IPS-NIHi11 (cell line): ENCODE measurements around the gene KANSL1.
A peak's percentile ranks its signal among the peaks of the same experiment; 100 is the strongest.

Source experiments
- DNase-seq: peaks from one replicate; pipeline ENCODE4 v3.0.0; 2012; ENCODE audit warnings: mixed read lengths, low spot score

The KANSL1 gene

DNA sequence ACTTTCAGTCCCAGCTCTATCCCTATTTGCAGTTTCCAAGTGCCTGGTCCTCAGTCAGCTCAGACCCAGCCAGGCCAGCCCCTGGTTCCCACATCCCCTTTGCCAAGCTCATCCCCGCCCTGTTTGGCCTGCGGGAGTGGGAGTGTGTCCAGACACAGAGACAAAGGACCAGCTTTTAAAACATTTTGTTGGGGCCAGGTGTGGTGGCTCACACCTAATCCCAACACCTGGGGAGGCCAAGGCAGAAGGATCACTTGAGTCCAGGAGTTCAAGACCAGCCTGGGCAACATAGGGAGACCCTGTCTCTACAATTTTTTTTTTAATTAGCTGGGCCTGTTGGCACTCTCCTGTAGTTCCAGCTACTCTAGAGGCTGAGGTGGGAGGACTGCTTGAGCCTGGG is 192.5 kb downstream of the KANSL1 start:
- no peak for DNase-seq

DNA sequence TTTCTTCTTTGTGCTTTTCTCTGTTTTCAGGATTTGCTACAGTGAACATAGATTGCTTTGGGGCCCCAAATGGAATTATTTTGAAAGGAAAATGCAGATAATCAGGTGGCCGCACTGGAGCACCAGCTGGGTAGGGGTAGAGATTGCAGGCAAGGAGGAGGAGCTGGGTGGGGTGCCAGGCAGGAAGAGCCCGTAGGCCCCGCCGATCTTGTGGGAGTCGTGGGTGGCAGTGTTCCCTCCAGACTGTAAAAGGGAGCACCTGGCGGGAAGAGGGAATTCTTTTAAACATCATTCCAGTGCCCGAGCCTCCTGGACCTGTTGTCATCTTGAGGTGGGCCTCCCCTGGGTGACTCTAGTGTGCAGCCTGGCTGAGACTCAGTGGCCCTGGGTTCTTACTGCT is 192.9 kb downstream of the KANSL1 start:
- DNase-seq = no peak

DNA sequence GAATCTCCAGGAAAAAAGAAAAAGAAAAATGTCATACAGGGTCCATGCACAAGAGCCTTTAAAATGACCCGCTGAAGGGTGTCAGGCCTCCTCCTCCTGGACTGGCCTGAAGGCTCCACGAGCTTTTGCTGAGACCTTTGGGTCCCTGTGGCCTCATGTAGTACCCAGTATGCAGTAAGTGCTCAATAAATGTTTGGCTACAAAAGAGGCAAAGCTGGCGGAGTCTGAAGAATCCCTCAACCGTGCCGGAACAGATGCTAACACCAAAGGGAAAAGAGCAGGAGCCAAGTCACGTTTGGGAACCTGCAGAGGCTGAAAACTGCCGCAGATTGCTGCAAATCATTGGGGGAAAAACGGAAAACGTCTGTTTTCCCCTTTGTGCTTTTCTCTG is 193.3 kb downstream of the KANSL1 start:
- DNase-seq = no peak

DNA sequence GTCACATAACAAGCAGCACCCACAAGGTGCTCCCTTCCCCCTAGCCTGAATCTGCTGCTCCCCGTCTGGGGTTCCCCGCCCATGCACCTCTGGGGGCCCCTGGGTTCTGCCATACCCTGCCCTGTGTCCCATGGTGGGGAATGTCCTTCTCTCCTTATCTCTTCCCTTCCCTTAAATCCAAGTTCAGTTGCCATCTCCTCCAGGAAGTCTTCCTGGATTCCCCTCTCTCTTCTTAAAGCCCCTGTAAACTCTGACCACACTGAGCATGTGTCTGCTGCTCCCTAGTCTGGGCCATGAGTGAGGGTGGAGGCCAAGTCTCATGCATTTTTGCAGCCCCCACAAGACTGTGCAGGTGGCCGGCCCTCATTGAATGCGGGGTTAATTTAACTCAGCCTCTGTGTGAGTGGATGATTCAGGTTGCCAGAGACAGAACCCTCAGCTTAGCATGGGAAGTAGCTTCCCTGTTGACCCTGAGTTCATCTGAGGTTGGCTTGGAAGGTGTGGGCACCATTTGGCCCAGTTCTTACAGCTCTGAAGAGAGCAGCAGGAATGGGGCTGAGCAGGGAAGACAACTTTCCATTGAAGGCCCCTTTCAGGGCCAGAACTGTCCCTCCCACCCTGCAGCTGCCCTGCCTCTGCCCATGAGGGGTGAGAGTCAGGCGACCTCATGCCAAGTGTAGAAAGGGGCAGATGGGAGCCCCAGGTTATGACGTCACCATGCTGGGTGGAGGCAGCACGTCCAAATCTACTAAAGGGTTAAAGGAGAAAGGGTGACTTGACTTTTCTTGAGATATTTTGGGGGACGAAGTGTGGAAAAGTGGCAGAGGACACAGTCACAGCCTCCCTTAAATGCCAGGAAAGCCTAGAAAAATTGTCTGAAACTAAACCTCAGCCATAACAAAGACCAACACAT is 194.0 kb downstream of the KANSL1 start, which contains the start of gene STH:
Gene STH (plus strand): TSS at position 264 of the 913 bp plus-strand sequence. CDS start 30 bp downstream, at position 294.
- DNase-seq = no peak

DNA sequence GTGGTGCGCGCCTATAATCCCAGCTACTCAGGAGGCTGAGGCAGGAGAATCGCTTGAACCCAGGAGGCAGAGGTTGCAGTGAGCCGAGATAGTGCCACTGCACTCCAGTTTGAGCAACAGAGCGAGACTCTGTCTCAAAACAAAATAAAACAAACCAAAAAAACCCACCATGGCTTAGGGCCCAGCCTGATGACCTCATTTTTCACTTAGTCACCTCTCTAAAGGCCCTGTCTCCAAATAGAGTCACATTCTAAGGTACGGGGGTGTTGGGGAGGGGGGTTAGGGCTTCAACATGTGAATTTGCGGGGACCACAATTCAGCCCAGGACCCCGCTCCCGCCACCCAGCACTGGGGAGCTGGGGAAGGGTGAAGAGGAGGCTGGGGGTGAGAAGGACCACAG is 195.6 kb downstream of the KANSL1 start:
- no peak for DNase-seq

DNA sequence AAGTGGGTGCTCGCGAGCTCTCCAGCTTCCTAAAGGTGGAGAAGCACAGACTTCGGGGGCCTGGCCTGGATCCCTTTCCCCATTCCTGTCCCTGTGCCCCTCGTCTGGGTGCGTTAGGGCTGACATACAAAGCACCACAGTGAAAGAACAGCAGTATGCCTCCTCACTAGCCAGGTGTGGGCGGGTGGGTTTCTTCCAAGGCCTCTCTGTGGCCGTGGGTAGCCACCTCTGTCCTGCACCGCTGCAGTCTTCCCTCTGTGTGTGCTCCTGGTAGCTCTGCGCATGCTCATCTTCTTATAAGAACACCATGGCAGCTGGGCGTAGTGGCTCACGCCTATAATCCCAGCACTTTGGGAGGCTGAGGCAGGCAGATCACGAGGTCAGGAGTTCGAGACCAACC is 196.1 kb downstream of the KANSL1 start:
- DNase-seq = no peak

DNA sequence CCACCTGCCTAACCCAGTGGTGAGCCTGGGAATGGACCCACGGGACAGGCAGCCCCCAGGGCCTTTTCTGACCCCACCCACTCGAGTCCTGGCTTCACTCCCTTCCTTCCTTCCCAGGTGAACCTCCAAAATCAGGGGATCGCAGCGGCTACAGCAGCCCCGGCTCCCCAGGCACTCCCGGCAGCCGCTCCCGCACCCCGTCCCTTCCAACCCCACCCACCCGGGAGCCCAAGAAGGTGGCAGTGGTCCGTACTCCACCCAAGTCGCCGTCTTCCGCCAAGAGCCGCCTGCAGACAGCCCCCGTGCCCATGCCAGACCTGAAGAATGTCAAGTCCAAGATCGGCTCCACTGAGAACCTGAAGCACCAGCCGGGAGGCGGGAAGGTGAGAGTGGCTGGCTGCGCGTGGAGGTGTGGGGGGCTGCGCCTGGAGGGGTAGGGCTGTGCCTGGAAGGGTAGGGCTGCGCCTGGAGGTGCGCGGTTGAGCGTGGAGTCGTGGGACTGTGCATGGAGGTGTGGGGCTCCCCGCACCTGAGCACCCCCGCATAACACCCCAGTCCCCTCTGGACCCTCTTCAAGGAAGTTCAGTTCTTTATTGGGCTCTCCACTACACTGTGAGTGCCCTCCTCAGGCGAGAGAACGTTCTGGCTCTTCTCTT is 196.8 kb downstream of the KANSL1 start:
- DNase-seq = no peak

DNA sequence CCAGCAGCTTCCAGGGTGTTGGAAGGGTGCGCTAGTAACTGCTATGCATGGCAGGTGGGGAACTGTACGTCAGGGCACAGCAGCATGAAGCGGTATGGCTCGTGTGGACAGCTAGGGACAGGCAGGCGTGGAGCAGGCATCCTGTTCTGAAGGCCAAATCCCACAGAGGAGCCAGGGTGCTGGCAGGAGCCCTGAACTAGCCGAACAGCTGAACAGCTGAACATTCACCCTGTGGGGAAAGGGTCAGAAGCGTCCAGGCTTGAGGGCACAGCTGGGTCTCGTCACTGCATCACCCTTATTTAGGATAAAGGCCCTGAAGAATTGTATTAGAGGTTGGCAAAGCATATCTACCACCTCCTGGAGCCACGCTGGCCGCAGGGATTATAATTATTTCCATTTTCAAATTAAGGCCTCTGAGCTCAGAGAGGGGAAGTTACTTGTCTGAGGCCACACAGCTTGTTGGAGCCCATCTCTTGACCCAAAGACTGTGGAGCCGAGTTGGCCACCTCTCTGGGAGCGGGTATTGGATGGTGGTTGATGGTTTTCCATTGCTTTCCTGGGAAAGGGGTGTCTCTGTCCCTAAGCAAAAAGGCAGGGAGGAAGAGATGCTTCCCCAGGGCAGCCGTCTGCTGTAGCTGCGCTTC is 197.5 kb downstream of the KANSL1 start:
- no peak for DNase-seq

DNA sequence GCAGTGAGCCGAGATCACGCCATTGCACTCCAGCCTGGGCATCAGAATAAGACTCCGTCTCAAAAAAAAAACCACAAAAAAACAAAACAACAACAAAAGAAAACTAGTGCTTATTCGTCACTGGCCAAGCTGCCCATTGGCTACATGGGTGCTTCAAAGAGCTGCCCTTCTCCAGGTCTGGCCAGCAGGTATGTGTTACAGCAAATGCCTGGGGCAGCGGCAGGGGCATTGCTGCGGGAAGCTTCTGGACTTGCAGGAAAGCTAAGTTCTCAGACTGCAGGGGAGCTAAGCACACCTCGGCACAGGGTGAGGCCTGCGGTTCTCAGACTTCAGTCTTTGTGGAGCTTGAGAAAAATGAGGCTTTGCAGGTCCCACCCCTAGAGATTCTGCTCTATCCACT is 198.2 kb downstream of the KANSL1 start:
- no peak for DNase-seq

DNA sequence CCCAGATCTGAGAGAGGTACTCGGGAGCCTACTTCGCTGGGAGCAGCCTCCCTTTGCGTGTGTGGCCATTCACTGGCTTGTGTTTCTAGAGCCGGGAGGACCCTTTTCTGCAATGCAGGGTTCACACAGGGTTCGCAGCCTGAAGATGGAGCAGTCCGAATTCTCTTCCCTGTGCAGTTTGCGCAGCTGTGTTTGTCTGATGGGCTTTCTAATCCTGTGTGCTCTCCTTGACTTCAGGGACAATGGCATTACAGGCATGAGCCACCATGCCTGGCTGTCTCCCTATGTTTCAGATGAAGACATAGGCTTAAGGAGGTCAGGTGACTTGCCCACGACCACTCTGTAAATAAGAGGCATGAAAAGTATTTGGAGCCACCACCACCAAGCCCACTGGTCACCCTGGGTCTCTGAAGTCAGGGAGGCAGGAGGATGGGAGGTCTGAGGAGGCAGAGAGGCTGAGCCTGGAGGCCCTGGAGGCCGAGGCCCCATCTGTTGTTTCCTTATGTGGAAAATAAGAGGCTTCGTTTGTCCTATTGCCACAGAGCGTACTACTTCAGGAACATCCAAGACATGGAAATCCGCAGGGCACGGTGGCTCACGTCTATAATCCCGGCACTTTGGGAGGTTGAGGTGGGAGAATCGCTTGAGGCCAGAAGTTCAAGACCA is 199.1 kb downstream of the KANSL1 start:
- DNase-seq = no peak

DNA sequence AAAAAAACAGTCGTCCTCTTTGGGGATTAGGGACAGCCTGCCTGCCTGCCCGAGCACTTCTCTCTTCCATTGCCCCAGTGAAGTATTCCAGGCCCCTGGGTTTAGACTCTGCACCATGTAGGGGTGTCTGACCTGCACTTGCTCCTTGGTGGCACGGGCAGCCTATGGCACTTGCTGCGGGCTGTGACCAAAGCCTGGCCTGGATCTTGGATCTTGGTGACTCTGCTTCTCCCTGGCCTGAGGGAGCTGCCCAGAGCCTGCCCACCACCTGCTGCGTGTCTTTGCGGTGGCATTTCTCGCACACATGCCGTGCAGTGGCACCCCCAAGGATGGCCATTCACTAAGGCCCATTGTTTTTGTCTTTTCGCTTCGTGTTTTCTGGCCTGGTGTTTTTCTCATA is 200.3 kb downstream of the KANSL1 start:
- peak; percentile 54 for DNase-seq

DNA sequence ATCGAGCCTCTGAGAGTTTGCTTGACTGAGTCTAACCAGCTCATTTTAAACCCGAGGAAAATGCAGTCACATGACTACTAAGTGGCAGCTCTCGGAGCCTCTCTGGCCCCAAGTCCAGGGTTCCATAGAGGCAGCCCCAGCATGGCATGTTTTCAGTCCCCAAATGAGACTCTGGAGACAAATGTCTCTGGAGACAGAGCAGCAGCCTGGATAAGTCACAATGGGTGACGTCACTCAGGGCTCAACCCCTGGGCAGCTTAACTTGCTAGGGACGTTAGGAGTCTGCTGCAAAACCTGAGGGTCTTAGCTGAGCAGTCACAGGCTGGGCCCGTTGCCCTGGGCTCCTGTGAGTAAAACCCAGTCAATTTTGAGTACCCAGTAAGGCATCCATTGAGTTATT is 201.1 kb downstream of the KANSL1 start:
- DNase-seq = no peak

DNA sequence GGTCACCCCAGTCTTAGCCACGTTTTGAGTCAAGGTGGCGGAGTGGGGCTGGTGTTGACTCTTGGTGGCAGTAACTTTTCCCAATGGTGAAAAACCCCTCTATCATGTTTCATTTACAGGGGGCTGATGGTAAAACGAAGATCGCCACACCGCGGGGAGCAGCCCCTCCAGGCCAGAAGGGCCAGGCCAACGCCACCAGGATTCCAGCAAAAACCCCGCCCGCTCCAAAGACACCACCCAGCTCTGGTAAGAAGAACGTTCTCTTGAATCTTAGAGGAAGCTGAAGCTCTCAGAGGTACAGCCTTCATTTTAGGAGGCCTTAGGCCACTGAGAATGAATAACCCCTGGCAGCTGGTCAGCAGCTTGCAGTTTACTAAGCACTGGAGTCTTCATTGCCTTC is 201.9 kb downstream of the KANSL1 start:
- no peak for DNase-seq

DNA sequence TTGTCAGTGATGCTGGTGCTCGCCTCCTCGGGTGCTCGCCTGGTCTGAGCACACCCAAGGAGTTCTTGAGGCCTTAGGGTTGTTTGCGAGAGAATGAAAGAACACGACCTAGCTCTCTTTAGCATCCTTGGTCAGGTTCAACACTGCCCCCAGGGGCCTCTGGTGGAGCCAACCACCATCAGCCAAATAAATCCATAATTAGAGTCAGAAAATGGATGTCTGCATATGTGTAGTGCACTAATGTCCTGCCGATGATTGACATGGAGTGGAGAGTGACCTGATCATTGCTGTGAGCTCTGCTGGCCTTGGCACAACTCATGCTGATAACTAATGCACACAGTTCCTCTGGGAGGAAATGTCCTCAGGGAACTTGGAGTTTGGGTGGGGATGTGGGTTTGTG is 202.3 kb downstream of the KANSL1 start:
- no peak for DNase-seq

DNA sequence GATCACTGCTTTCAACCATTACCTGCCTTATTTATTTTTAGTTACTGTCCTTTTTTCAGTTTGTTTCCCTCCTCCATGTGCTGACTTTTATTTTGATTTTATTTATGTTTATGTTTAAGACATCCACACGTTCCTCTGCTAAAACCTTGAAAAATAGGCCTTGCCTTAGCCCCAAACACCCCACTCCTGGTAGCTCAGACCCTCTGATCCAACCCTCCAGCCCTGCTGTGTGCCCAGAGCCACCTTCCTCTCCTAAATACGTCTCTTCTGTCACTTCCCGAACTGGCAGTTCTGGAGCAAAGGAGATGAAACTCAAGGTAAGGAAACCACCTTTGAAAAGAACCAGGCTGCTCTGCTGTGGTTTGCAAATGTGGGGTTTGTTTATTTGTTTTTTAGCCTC is 203.5 kb downstream of the KANSL1 start:
- DNase-seq = no peak

DNA sequence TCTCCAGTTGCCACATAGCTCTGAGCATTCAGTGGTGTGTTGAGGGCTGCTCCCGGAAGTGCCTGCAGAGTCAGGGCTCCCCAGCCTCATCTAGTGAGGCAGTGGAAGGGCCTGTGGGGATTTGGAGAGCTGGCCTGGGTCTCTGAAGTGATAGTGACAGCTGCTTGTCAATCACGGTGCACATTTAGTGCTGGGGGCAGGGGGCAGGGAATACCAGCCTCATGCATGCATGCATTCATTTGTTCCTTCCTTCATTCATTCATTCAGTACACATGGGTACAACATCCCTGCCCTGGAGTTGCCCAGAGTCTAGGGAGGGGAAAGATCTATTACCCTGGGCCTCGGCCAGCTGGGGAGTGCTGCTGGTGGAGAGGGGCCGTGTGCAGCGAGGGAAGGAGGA is 205.5 kb downstream of the KANSL1 start:
- DNase-seq = no peak

DNA sequence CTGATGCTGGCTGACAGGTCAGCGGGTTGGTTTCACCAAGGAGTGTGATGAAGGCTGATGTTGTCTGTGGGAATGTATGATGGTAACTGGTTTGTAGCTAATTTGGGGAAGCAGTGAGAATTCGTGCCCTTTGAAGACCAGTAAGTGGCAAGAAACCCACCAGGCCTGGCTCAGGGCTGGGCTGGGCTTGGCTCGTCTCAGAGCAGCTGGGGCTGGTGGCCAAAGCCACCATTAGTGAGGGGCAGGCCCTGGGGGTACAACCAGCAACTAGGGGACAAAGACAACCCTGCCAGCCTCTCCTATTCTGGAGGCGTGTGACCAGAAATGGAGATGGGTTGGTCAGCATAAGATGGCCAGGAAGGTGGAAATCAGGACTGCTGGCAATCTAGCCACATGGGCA is 207.2 kb downstream of the KANSL1 start:
- no peak for DNase-seq

DNA sequence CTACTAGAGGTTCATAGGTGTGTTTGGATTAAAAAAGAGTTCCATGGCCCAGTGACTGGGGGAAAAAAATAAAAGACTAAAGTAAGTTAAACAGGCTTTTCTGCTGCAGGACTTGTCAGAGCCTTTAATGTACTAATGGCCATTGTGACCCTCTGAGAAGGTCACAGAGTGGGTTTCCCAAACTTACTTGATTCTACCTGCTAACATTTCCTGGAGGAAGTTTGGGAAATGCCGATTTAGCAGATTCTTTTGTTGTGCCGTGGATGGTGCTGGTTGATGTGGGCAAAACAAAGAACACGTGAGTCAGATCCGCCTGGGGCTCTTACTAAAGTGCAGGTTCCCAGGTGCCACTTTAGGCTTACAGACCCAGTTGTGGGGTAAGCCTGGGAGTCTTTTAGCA is 207.8 kb downstream of the KANSL1 start:
- no peak for DNase-seq

DNA sequence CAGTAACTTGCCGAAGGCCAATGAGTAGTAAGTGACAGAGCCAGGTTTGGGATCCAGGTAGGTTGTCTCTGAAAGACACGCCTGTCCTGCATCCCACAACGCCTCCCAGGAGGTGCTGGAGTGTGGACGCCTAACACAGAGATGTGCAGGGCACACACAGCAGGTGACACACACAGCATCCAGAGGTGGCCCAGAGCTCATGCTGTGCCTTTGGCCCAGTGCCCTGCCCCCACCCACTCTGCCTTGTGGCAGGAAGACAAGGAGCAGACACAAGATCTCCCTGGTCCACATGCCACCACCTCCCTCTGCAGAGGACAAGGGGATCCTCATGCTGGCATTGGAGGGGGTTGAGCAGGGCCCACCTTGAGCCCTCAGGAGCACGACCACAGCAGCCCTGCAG is 208.9 kb downstream of the KANSL1 start:
- DNase-seq = no peak

DNA sequence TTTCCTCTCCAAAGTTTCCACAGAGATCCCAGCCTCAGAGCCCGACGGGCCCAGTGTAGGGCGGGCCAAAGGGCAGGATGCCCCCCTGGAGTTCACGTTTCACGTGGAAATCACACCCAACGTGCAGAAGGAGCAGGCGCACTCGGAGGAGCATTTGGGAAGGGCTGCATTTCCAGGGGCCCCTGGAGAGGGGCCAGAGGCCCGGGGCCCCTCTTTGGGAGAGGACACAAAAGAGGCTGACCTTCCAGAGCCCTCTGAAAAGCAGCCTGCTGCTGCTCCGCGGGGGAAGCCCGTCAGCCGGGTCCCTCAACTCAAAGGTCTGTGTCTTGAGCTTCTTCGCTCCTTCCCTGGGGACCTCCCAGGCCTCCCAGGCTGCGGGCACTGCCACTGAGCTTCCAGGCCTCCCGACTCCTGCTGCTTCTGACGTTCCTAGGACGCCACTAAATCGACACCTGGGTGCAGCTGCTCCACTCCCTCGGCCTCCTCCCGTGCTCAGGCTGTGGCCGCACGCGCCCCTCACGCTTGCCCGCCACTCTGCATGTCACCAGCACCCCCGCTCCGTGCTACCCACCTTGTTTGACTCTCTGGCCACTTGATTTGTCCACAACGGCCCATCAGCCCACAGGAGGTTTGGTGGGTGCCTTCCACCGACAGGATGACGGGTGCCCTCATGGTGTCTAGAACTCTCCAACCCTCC is 209.5 kb downstream of the KANSL1 start:
- DNase-seq = peak; percentile 54

DNA sequence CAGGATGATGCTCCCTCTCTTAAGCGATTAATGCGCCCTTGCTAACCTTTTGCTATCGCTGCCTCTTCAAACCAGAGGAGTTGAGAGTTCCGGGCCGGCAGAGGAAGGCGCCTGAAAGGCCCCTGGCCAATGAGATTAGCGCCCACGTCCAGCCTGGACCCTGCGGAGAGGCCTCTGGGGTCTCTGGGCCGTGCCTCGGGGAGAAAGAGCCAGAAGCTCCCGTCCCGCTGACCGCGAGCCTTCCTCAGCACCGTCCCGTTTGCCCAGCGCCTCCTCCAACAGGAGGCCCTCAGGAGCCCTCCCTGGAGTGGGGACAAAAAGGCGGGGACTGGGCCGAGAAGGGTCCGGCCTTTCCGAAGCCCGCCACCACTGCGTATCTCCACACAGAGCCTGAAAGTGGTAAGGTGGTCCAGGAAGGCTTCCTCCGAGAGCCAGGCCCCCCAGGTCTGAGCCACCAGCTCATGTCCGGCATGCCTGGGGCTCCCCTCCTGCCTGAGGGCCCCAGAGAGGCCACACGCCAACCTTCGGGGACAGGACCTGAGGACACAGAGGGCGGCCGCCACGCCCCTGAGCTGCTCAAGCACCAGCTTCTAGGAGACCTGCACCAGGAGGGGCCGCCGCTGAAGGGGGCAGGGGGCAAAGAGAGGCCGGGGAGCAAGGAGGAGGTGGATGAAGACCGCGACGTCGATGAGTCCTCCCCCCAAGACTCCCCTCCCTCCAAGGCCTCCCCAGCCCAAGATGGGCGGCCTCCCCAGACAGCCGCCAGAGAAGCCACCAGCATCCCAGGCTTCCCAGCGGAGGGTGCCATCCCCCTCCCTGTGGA is 210.2 kb downstream of the KANSL1 start:
- DNase-seq = no peak
